Muscle layer of duodenum (tissue), 2 donors: Measurements from ENCODE around the gene UGT1A4.

ENCODE experiments used
- H3K27ac ChIP-seq: one replicate; pipeline ENCODE4 v1.7.0; 2013; ENCODE audit warnings: mild to moderate bottlenecking, low read length
- H3K27me3 ChIP-seq: one replicate; pipeline ENCODE4 v1.7.0; 2013; ENCODE audit warnings: low read depth, mild to moderate bottlenecking, control low read depth, low read length
- H3K36me3 ChIP-seq, 2 donors: one replicate each; pipeline ENCODE4 v1.7.0; 2013; ENCODE audit warnings: low read length in 2 of 2, control low read depth in 1 of 2, mild to moderate bottlenecking in 1 of 2; ENCODE audit not compliant: insufficient read depth in 2 of 2, control insufficient read depth in 1 of 2
- H3K4me1 ChIP-seq, 2 donors: one replicate each; pipeline ENCODE4 v1.7.0; 2013; ENCODE audit warnings: low read length in 2 of 2, mild to moderate bottlenecking in 2 of 2, control low read depth in 1 of 2, moderate library complexity in 1 of 2; ENCODE audit not compliant: insufficient read depth in 2 of 2, control insufficient read depth in 1 of 2
- H3K4me3 ChIP-seq, 2 donors: one replicate each; pipeline ENCODE4 v1.7.0; 2013; ENCODE audit warnings: low read length in 2 of 2, low read depth in 1 of 2, mild to moderate bottlenecking in 1 of 2
- H3K9me3 ChIP-seq, 2 donors: one replicate each; pipeline ENCODE4 v1.7.0; 2013; ENCODE audit warnings: low read length in 2 of 2, control low read depth in 1 of 2, mild to moderate bottlenecking in 1 of 2; ENCODE audit not compliant: control insufficient read depth in 1 of 2
- donor health status: healthy.

The UGT1A4 gene

DNA sequence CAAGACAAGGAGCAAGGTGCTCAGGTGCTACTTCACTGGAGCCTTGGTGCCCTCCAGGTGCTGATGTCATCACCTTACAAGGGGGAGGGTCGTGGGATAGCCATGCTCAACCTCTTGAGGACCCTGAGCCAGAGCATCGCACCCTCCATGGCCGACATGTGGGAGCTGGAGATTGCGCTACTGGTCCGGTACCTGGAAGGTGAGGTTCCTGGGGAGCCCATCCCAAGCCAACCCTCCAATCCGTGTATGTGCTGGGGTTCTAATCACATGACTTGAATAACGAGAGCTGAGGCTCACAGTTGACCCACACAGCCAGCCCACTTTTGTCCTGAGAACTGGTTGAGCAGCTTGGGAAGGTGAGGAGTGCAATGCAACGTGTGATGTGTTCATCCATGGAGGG, 85.5 kb downstream of the UGT1A4 start:
- no peak overlapping the region for H3K27ac ChIP-seq
- H3K27me3 ChIP-seq: no peaks in the 10 kb centered on the region

DNA sequence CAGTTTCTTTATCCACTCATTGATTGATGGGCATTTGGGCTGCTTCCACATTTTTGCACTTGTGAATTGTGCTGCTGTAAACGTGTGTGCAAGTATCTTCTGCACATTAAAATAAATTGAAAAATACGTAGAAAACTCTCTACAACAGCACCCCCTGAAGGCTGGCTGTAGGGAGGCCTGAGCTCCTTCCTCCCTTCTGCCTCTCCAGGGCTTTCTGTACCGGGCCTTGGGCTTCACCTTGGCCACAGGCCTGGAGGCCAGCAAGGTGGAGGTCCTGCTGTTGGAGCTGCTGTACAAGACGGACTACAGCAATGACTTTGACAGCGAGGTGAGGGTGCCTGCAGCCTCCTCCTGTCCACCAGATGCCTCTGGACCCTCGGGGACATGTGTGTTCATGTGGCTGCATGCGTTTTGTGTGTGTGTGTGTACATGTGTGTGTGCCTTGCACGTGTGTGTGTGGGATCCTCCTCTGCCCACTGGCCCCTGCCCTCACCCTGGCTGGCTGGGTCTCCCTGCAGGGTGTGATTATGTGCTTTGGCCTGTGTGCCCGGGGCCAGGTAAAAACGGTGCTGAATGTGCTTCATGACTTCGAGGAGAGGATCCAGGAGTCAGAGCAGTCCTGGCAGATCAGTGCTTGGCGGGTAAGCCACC, 88.8 kb downstream of the UGT1A4 start:
- Histone ChIP-seq H3K27ac (no peak overlapping the region), H3K36me3 (no peaks in the 10 kb centered on the region), H3K27me3 (no peaks in the 10 kb centered on the region), H3K9me3 (no peaks in the 10 kb centered on the region), H3K4me3 (no peak overlapping the region), H3K4me1 (no peaks in the 10 kb centered on the region)

More for the DNA sequence above, 85.5 kb downstream of the UGT1A4 start:
- no peaks in the 10 kb centered on the region for H3K9me3 ChIP-seq
- no peaks in the 10 kb centered on the region for H3K36me3 ChIP-seq
- H3K4me1 ChIP-seq: no peaks in the 10 kb centered on the region
- H3K4me3 ChIP-seq: no peak overlapping the region

DNA sequence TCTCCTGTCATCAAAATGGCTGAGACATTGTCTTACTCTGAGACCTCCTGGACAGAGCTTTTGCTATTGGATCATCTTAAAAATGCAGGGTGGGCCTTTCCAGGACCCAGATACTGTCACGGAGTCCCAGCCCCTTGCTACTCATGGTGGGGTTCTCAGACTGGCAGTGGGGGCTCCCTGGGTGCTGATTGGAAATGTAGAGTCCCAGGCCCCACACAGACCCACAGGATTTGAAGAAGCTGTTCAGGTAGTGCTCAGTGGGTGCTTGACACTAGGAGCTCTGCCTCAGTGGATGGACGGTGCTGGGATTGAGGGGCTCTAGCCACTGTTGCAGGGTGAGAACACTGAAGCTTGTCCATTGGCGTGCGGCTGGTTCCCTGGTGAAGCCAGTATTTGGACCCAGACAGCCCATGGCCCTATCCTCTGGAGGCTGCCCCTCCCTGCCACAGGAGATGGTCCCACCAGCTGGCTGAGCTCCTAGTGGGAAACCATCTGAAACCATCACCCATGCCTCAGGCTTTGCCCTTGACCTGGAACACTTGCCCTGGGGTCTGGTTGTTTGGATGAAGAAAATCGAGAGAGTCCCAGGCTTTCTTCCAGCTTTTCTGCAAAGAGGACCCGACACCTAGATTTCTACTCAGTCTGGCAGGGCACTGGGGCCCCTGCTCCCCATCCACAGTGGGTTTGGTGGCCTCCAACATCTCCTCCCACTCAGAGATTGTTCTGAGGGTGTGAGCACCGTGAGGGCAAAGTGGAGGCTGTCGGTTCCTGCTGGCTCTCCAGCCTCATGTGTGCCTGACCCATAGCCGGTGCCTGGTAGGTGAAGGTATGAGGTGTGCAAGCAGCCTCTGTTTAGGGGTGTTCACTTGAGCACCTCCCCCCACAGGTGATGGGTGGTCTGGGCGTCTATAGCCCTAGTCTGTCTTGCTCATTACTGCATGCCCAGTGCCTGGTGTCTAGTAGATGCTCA, 89.7 kb downstream of the UGT1A4 start:
- Histone ChIP-seq H3K36me3 (no peaks in the 10 kb centered on the region), H3K27ac (no peak overlapping the region), H3K27me3 (peaks cover 2% of the 10 kb centered on the region), H3K4me3 (no peak overlapping the region), H3K9me3 (no peaks in the 10 kb centered on the region), H3K4me1 (no peaks in the 10 kb centered on the region)

DNA sequence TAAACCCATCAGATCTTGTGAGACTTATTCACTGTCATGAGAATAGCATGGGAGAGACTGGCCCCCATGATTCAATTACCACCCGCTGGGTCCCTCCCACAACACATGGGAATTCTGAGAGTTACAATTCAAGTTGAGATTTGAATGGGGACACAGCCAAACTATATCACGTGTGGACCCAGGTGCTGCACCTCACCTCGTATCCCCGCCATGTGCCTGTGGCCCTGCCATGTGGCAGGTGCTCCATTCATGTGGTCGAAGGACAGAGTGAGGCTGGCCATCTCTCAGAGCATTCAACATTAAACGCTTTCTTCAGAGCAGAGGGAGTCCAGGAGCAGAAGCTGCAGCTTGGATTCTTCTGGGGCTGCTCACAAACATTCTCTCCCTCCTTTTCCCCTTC, 91.8 kb downstream of the UGT1A4 start:
- Histone ChIP-seq H3K27me3 (peaks cover 3% of the 10 kb centered on the region), H3K4me3 (no peak overlapping the region), H3K27ac (no peak overlapping the region), H3K9me3 (no peaks in the 10 kb centered on the region), H3K4me1 (no peaks in the 10 kb centered on the region), H3K36me3 (no peaks in the 10 kb centered on the region)

DNA sequence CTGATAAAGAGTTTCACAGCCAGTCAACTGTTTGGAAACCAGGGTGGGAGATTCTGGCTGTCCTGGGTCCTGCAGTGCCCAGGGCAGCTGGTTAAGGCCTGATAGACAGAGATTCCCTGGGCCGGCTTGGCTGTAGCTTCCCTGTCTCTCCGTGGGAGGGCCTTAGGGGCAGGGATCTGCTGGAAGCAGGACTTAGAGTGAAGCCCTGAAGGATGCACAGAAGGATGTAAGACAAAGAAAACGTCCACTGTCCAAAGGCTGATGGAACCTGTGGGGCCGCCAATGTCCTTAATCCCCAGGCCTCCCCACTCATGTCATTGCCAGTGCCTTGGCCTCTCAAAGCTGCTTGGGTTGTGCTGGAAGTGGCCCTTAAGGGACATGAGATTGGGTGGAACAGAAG, 92.6 kb downstream of the UGT1A4 start:
- H3K36me3 ChIP-seq: no peaks in the 10 kb centered on the region
- H3K4me3 ChIP-seq: no peak overlapping the region
- H3K27me3 ChIP-seq: peaks cover 3% of the 10 kb centered on the region
- no peak overlapping the region for H3K27ac ChIP-seq
- no peaks in the 10 kb centered on the region for H3K4me1 ChIP-seq
- no peaks in the 10 kb centered on the region for H3K9me3 ChIP-seq

DNA sequence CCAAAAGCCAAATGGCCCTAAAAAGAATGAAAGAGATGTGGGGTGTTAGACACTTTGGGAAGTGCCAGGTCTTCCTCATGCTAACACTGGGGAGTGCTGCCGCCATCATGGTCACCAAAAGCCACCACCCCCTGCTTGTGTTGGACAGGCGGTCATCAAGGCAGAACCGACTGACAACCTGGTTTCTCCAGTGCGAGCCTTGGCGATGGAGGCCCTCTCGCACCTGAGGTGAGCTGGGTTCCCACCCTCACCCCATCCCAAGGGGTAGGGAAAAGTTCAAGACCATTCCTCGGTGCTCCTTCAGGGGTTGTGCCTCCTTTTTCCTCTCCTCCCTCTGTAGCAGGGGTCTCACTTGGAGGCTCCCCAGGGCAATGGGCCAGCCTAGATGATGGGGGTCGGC, 93.2 kb downstream of the UGT1A4 start:
- Histone ChIP-seq H3K27me3 (peaks cover 3% of the 10 kb centered on the region), H3K27ac (no peak overlapping the region), H3K4me1 (no peaks in the 10 kb centered on the region), H3K4me3 (no peak overlapping the region), H3K36me3 (no peaks in the 10 kb centered on the region), H3K9me3 (no peaks in the 10 kb centered on the region)

DNA sequence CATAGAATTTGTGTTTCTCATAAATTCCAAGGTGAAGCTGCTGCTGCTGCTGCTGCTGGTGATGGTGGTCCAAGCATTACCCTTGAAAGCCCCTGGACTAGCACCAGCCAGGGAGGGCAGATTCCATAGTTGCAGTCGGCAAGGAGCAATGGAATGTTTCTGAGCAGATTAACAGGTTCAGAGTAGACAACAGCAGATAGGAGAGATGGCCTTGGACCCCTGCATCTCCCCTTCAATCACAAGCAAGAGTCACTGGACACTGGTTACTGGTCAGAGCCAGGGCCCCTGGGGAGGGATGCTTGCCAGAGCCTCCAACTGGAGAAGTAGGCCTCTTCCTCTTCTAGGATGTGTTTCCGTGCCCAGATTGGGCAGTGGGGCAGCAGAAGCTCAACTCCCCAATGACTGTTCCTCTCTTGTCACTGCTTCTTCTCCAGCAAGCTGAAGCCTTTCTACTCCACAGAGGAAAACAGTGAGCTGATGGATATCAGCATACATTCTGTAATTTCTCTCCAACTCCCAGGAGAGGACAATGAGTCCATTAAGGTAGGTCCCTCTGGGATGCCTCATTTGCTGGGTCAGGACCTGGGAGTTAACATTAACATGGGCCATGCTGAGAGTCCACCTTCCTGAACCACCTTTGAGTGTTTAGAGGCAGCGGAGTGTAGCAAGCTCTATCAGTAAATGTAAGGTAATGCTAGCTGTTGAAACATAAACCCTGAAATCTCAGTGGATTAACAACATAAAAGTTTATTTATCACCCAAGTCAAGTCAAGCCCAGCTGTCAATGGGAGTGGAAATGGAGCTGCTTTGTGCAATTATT, 94.9 kb downstream of the UGT1A4 start:
- Histone ChIP-seq H3K27me3 (peaks cover 3% of the 10 kb centered on the region), H3K36me3 (no peaks in the 10 kb centered on the region), H3K4me1 (no peaks in the 10 kb centered on the region), H3K9me3 (no peaks in the 10 kb centered on the region), H3K4me3 (no peak overlapping the region), H3K27ac (no peak overlapping the region)

DNA sequence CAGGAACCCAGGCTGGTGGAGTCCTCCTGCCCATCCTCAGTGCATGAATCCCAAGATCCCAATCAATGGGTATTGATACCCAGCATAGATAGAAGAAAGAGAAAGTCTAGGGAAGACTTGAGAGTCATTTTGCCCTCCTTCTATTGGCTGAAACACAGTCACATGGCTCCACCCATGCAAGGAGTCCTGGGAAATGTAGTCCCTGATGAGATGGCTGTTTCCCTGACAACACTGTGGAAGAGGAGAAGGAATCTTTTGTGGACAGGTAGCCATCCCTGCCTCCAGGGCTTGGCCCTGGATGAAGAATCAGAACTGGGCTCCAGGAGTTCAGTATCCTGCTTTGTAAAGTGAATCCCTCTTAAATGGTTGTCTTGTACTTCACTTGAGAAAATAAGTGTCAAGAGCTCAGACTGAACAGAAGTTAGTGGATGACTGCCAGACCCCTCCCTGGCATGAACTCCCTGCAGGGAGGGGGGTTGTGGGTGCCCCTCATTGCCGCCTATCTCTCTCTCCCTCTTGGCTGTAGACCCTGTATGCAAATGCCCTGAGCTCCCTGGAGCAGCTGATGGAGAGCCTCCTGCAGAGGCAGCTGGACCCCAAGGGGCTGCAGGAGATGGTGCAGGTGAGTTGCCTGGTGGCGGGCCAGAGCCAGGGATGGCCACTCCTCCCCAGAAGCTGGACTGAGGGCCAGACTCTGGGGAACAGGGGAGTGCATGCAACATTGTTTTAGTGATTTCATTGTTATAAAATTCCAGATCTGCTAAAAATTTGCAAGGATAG, 95.7 kb downstream of the UGT1A4 start:
- no peaks in the 10 kb centered on the region for H3K4me1 ChIP-seq

DNA sequence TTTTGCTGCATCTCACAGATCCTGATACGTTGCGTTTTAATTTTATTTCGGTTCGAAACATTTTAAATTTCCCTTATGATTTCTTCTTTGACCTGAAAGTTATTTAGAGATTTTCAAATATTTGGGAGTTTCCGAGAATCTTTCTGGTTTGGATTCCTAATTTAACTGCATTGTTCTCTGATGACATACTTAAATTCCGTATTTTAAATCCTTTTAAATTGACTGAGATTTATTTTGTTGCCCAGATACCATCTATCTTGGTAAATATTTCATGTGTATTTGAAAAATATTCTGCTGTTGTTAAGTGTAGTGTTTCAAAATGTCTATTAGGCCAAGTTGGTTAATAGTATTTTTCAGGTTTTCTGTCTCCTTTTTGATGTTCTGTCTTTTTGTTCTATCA, 97.3 kb downstream of the UGT1A4 start:
- H3K4me1 ChIP-seq: no peaks in the 10 kb centered on the region
- H3K9me3 ChIP-seq: no peaks in the 10 kb centered on the region
- no peaks in the 10 kb centered on the region for H3K36me3 ChIP-seq
- no peak overlapping the region for H3K4me3 ChIP-seq
- no peak overlapping the region for H3K27ac ChIP-seq
- peaks cover 3% of the 10 kb centered on the region for H3K27me3 ChIP-seq

More for the DNA sequence above, 95.7 kb downstream of the UGT1A4 start:
- Histone ChIP-seq H3K36me3 (no peaks in the 10 kb centered on the region), H3K4me3 (no peak overlapping the region), H3K27ac (no peak overlapping the region), H3K27me3 (peaks cover 3% of the 10 kb centered on the region), H3K9me3 (no peaks in the 10 kb centered on the region)

DNA sequence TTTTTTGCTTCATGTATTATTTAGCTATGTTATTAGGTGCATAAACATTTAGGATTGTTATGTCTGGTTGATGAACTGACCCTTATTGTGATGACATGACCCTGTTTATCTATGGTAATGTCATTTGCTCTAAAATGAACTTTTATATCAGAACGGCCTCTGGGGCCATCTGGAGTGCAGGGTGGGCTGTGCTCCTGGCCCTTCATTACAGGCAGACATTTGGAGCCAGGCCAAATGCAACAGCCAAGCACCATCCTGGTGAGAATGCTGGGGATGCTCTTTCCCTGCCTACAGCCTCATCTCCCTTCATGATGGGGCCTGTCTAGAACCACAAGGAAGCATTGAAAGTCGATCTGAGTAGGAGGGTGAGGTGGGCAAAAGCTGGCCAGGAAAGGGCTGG, 97.8 kb downstream of the UGT1A4 start:
- Histone ChIP-seq H3K36me3 (no peaks in the 10 kb centered on the region), H3K27me3 (peaks cover 3% of the 10 kb centered on the region), H3K4me1 (no peaks in the 10 kb centered on the region)

More for the DNA sequence above, 97.8 kb downstream of the UGT1A4 start:
- H3K4me3 ChIP-seq: no peak overlapping the region
- no peaks in the 10 kb centered on the region for H3K9me3 ChIP-seq
- H3K27ac ChIP-seq: no peak overlapping the region
